Pulmonary artery endothelial cell (primary cell): ENCODE measurements around the gene SPOCK1. TPM values are rescaled to one million over a fixed set of nuclear protein-coding genes. Genes with fewer than 3 reads are reported as not detected.
A peak's percentile ranks its signal among the peaks of the same experiment; 100 is the strongest.

ENCODE experiments used
- DNase-seq: peaks from one replicate; pipeline ENCODE4 v3.0.0-alpha.2; 2011; ENCODE audit warnings: low read depth, low spot score
- total RNA-seq: library from RNA; depleted of rRNA; stranded (reverse); fragments of >200 nt; gene quantifications from 2 replicates; pipeline ENCODE4 v1.2.3, GENCODE V29; 2014

The SPOCK1 gene
- total RNA-seq, 1 donor from 2014 or later = 324 TPM

GRCh38 chr5:137492331-137492730, 6.8 kb downstream of the SPOCK1 start:
- DNase-seq = no peak

GRCh38 chr5:137491121-137491520, 8.0 kb downstream of the SPOCK1 start:
- DNase-seq = no peak

GRCh38 chr5:137490591-137490990, 8.5 kb downstream of the SPOCK1 start:
- no peak for DNase-seq

DNA sequence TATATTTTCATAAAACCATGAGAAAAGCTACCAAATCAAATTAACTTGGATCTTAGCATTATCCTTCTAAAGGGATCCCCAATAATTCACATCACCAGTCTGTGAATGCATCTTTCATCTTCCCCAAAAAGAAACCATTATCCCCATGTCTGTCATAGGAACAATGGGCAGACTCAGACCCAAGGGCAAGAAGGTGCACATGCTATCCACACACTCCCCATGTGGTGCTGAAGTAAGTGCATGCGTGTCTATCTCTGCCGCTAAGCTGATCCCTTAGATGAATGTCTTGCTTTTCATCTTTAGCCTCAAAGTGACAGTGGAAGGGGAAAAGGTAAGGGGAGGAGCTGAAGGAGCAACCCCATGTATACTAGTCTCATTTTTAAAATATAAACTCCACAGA, 10.2 kb downstream of the SPOCK1 start:
- DNase-seq = no peak

- DNase-seq = no peak
Observed at GRCh38 chr5:137488516-137488915, 10.6 kb downstream of the SPOCK1 start.

DNA sequence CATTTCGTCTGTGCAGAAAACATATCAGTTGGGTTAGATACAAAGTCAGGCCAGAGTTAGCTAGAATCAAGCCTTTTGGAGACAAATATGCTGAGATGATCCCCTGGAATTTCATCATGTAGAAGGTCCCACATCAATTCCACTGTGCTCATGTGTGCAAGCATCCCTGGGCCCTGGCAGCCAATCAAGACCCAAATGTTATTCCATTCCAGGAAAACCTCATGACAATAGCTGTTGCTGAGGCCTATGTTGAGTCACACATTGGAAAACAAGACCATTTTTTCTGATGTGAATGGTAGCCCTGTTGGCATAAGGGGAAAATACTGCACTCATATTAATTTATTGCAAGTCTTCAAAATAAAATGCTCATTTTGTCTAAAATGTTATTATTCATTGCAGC, 11.5 kb downstream of the SPOCK1 start:
- peak; percentile 66 for DNase-seq

DNA sequence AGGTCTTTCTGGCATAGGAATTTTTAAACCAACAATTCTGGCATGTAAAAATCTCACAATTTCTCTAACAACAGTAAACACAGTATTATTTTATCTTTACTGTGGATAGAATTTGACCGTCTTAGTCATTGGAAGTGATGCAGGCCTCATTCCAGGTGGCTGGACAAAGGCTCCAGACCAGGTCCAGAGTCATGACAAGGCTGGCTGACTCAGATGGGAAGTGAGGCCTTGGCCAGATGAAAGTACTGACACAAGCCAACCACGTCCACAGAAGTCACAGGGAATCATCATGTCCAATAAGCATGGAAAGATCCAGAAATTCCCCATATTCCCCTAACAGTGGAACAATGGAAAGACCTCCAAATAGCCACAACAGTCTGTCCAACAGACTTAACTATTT, 12.4 kb downstream of the SPOCK1 start:
- peak; percentile 60 for DNase-seq

GRCh38 chr5:137481596-137481995, 17.5 kb downstream of the SPOCK1 start:
- DNase-seq = no peak

DNA sequence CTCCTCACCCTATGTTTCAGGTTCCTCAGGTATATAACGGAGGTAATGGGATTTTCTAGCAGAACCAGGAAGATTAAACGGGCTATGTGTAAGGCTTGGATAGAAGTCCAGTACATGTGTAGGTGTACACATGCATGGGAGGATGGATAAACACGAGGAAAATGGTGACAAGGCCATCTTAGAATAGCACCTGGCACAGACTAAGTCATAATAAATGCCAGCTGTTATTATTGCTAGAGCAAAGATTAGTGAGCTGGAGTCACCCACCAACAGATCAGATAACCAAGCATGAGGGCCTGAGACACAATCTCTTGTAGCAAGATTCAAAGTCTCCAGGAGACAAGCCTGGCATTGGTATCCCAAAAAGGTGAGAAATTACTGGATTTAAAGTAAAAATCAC, 21.1 kb downstream of the SPOCK1 start:
- DNase-seq = no peak

- no peak for DNase-seq
Observed at GRCh38 chr5:137470921-137471220, 28.3 kb downstream of the SPOCK1 start.

DNA sequence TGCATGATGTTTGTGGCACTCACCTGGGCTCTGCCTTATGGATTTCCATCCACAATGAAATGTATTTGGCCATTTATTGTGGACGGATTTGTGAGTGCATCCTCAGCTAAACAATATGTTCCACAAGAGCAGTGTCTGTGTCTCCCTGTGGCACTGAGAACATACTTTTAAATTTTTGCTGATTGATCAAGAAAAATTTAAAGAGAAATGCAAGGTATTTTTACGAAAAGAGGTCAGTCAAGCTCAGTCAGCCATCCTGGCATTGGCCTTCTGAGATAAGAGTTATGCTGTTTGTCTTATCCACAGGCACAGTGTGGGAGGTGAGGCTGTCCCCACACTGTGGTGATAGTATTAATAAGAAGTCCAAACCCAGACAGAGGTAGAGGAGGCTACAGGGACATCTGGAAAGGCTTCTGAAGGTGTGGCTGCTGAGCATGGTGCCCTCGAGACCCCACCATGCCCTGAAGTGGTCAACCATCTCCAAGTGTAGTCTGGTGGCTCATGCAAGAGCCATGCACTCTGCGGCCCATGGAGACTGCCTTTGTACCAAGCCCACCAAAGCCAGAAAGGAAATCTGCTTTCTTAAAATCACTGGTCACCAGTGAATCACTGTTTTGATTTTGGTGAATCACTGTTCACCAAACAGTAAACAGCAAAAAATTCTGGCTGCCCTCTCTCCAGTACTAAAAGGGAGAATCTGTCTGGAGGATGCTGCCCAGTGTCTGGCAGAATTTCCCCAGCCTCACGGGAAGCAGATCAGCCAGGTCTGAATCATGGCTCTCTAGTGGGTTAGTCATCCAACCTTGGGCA, 28.8 kb downstream of the SPOCK1 start:
- peak; percentile 65 for DNase-seq

- no peak for DNase-seq
Observed at GRCh38 chr5:137466889-137467288, 32.2 kb downstream of the SPOCK1 start.

DNA sequence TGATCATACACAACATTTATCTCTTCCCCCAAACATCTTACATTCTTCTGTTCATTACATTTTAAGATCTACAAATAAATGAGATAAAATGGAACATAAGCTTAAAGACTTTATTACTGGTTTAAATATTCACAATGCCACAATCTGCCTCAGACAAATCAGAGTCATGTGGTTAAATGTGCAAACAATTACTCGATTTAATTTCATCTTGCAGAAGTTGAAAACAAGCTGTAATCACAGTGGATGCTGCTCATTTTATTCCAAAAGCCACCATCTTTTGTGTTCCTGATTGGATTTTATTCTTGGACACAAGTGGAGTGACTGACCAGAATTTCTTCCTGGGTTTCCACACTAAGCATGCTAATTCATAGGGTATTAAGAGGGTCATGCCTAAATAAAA, 33.2 kb downstream of the SPOCK1 start:
- DNase-seq = no peak

GRCh38 chr5:137462816-137463520, 36.2 kb downstream of the SPOCK1 start:
- DNase-seq = no peak

GRCh38 chr5:137462265-137462590, 36.9 kb downstream of the SPOCK1 start:
- no peak for DNase-seq

- DNase-seq = no peak
Observed at GRCh38 chr5:137461391-137462264, 37.5 kb downstream of the SPOCK1 start.

DNA sequence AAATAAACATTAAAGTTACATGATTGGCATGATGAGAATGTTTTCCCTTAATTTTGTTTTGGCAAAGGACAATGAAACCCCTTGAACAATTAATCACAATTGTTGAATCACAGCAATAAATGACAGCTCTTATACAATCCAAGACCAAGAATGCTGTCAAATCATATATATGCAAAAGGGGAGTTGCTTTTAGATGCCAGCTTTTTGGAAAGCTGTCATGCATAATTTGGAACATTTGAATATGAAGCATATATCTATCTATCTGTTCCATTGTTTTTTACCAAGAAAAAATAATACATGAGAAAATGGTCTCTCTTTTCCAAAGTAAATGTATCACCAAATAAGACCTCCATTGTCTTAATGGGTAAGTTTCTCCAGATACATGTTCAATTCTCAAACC, 44.5 kb downstream of the SPOCK1 start:
- no peak for DNase-seq

DNA sequence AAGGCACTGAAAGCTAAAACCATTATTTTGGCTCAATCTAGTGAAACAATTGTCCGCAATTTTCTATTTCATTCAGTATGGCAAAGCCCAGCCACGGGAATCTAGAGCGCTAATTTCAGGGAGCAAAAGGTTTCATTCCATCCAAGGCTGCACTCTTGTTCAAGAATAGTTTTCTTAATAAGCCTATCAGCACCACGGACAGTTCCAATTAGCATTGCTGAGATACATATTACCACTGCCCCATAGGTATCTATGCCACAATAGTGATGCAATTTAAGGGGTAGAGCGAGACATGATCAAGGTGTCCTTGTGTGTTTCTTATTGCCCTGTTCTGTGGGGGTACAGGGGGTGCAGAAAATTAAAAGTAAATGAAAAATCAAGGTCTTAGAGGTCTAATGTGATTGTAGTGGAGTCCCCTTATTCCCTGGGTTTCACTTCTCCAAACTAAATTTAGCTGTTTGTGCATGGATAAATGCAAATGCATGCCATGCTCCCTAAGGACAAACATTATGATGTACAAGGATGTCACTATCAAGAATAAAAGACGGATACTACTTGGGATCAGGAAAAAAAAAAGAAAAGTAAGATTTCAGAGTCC, 45.5 kb downstream of the SPOCK1 start:
- peak; percentile 13 for DNase-seq

DNA sequence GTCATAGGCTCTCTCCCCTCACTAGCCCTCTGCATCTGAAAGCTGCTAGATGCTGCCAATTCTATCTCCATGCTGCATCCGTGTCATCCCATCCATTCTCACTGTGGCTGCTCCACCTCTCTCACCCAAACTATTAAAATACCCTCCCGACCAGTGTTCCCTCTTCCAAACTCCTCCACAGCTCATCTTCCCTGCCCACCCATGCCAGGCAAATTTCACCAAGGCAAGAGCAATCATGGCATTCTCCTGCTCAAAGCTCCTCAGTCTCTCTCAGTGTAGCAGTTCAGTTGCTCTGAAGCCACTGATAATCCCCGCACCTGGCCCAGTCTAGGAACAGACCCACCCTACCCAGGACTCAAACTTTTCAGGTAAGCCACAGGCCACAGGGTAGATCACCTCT, 48.4 kb downstream of the SPOCK1 start:
- DNase-seq = no peak

- no peak for DNase-seq
Observed at GRCh38 chr5:137448868-137449267, 50.3 kb downstream of the SPOCK1 start.

GRCh38 chr5:137446615-137447014, 52.5 kb downstream of the SPOCK1 start:
- no peak for DNase-seq

DNA sequence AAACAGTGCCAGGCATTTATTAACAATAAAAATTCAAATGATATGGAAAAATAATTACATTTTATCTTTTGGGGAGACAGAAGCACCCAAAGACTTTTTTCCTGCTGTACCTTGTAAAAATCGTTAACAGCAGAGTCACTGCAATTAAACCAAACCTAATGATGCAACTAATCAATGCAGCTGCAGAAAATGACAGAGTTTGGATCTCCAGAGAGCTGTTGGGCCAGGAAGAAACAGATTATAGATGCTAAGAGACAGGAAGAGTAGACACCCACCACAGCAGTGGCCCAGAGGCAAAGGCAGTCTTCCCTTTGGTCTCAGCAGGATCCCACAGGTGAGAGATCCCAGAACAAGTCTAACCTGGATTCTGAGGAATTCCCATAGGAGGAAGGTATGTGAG, 53.0 kb downstream of the SPOCK1 start:
- no peak for DNase-seq
